H1 (cell line): ENCODE data around the gene ANKRD36C. TPM values are rescaled to one million over a fixed set of nuclear protein-coding genes. Genes with fewer than 3 reads are reported as not detected.
"Not testable (repeated sequence)": the region's sequence is repeated elsewhere in the genome, so short reads cannot be mapped to it uniquely, and the experiment has no call there.

Experiments
- CTCF ChIA-PET: fragments of 300-600 bp; sonication (Branson Sonifier 250); formaldehyde crosslinking; loops from one replicate; lab custom pipeline; 2021; ENCODE audit not compliant: partially characterized antibody; lab: Charles Lee
- POLR2A ChIA-PET: fragments of 300-600 bp; sonication (Branson Sonifier 250); formaldehyde crosslinking; loops from one replicate; lab custom pipeline; 2021; ENCODE audit warnings: inconsistent platforms; ENCODE audit not compliant: partially characterized antibody; lab: Charles Lee
- DNase-seq, 2 experiments: peaks; one replicate each; pipeline versions ENCODE4 v3.0.0 to v3.0.0-alpha.2; 2010 to 2022; ENCODE audit warnings: low spot score in 2 of 2, low read depth in 1 of 2, mixed read lengths in 1 of 2
- FAIRE-seq: peaks from 2 replicates; lab custom pipeline; 2011; peaks lifted over from hg19 to GRCh38; lab: Jason Lieb, UNC
- H2AFZ ChIP-seq: 2 replicates; pipeline ENCODE4 v1.8.1; 2012; ENCODE audit warnings: low read length, inconsistent platforms
- H2AK5ac ChIP-seq: 2 replicates; pipeline ENCODE4 v1.6.1; 2013; ENCODE audit warnings: low read depth, low read length
- H2BK120ac ChIP-seq: replicated peaks from 2 replicates; pipeline ENCODE3; 2013; ENCODE audit warnings: low read depth, low read length, inconsistent platforms
- H2BK12ac ChIP-seq: 2 replicates; pipeline ENCODE4 v1.6.1; 2013; ENCODE audit warnings: low read depth, low read length
- H2BK15ac ChIP-seq: 2 replicates; pipeline ENCODE4 v1.6.1; 2013; ENCODE audit warnings: low read length
- H2BK20ac ChIP-seq: 2 replicates; pipeline ENCODE4 v1.6.1; 2013; ENCODE audit warnings: low read length
- H2BK5ac ChIP-seq: 2 replicates; pipeline ENCODE4 v1.6.1; 2013; ENCODE audit warnings: low read depth, low read length
- H3K14ac ChIP-seq: 2 replicates; pipeline ENCODE4 v1.6.1; 2013; ENCODE audit warnings: inconsistent platforms; ENCODE audit not compliant: insufficient read length
- H3K18ac ChIP-seq: 2 replicates; pipeline ENCODE4 v1.6.1; 2013; ENCODE audit warnings: low read length; ENCODE audit errors: extremely low read depth
- H3K23ac ChIP-seq: 2 replicates; pipeline ENCODE4 v1.6.1; 2013; ENCODE audit warnings: inconsistent platforms; ENCODE audit not compliant: insufficient read length
- H3K23me2 ChIP-seq: 2 replicates; pipeline ENCODE4 v1.6.1; 2013; ENCODE audit warnings: low read depth, low read length
- H3K27ac ChIP-seq: 2 replicates; pipeline ENCODE4 v1.6.1; 2011; ENCODE audit warnings: low read depth, low read length, inconsistent platforms
- H3K27me3 ChIP-seq, 4 experiments: replicated peaks in 1 of 4; 1 replicate in 1 of 4; 2 replicates in 3 of 4; pipeline versions ENCODE4 v1.6.1 to v1.8.1; 2011 to 2013; ENCODE audit warnings: low read length in 3 of 4, mild to moderate bottlenecking in 3 of 4, inconsistent platforms in 2 of 4, mixed read lengths in 2 of 4, moderate library complexity in 1 of 4; ENCODE audit not compliant: control insufficient read depth in 3 of 4, insufficient read depth in 3 of 4; ENCODE audit errors: extremely low read depth in 1 of 4
- H3K36me3 ChIP-seq, 4 experiments: 2 replicates each; pipeline versions ENCODE4 v1.6.1 to v1.8.1; 2011 to 2013; ENCODE audit warnings: mild to moderate bottlenecking in 4 of 4, low read length in 3 of 4, moderate library complexity in 2 of 4, control low read depth in 1 of 4, inconsistent platforms in 1 of 4; ENCODE audit not compliant: insufficient read depth in 4 of 4, control insufficient read depth in 2 of 4
- H3K4ac ChIP-seq: replicated peaks from 2 replicates; pipeline ENCODE3; 2013; ENCODE audit warnings: low read length, low read depth, mixed read lengths, inconsistent platforms; ENCODE audit not compliant: insufficient read length
- H3K4me1 ChIP-seq, 4 experiments: replicated peaks in 1 of 4; 1 replicate in 1 of 4; 2 replicates in 3 of 4; pipeline versions ENCODE4 v1.6.1 to v1.8.1; 2011 to 2013; ENCODE audit warnings: low read length in 3 of 4, inconsistent platforms in 2 of 4, mixed read lengths in 1 of 4; ENCODE audit not compliant: insufficient read depth in 4 of 4, control insufficient read depth in 3 of 4
- H3K4me2 ChIP-seq, 2 experiments: 2 replicates each; pipeline versions ENCODE4 v1.6.1 to v1.8.1; 2011 to 2013; ENCODE audit warnings: low read depth in 2 of 2, low read length in 2 of 2, control low read depth in 1 of 2, inconsistent platforms in 1 of 2, mild to moderate bottlenecking in 1 of 2; ENCODE audit not compliant: insufficient read depth in 1 of 2
- H3K4me3 ChIP-seq, 4 experiments: fragments of 200-600, 300-600 bp in 1 of 4; sonication (generic), shearing (Covaris generic), sonication (Bioruptor Twin) in 1 of 4; 2 replicates each; pipeline versions ENCODE4 v1.5.1 to v1.8.1; 2011 to 2016; ENCODE audit warnings: low read length in 4 of 4, low read depth in 3 of 4, control low read depth in 2 of 4, inconsistent platforms in 2 of 4, mild to moderate bottlenecking in 2 of 4, mixed read lengths in 1 of 4, moderate library complexity in 1 of 4; ENCODE audit not compliant: insufficient read depth in 2 of 4; ENCODE audit errors: extremely low read depth in 1 of 4
- H3K56ac ChIP-seq: replicated peaks from 2 replicates; pipeline ENCODE3; 2013; ENCODE audit warnings: low read depth, mild to moderate bottlenecking, mixed read lengths, low read length, inconsistent platforms; ENCODE audit not compliant: insufficient read length
- H3K79me1 ChIP-seq: 2 replicates; pipeline ENCODE4 v1.6.1; 2013; ENCODE audit warnings: low read depth, low read length, control low read depth
- H3K79me2 ChIP-seq, 2 experiments: 2 replicates each; pipeline versions ENCODE4 v1.6.1 to v1.8.1; 2012 to 2013; ENCODE audit warnings: low read length in 2 of 2, mild to moderate bottlenecking in 2 of 2, inconsistent platforms in 1 of 2; ENCODE audit not compliant: insufficient read depth in 2 of 2, control insufficient read depth in 1 of 2
- H3K9ac ChIP-seq, 4 experiments: replicated peaks in 1 of 4; 1 replicate in 1 of 4; 2 replicates in 3 of 4; pipeline versions ENCODE4 v1.6.1 to v1.8.1; 2011 to 2013; ENCODE audit warnings: low read depth in 3 of 4, low read length in 3 of 4, control low read depth in 2 of 4, mild to moderate bottlenecking in 2 of 4, moderate library complexity in 2 of 4, inconsistent platforms in 1 of 4; ENCODE audit errors: extremely low read depth in 1 of 4
- H3K9me3 ChIP-seq, 2 experiments: 2 replicates each; pipeline versions ENCODE4 v1.6.1 to v1.8.1; 2012 to 2013; ENCODE audit warnings: mild to moderate bottlenecking in 2 of 2, moderate library complexity in 2 of 2, control low read depth in 1 of 2, inconsistent platforms in 1 of 2, low read depth in 1 of 2, low read length in 1 of 2, mixed read lengths in 1 of 2; ENCODE audit not compliant: insufficient read depth in 2 of 2
- H4K20me1 ChIP-seq, 2 experiments: replicated peaks in 1 of 2; 2 replicates each; pipeline versions ENCODE3 to v1.8.1; 2011 to 2013; ENCODE audit warnings: inconsistent platforms in 2 of 2, low read length in 2 of 2, mild to moderate bottlenecking in 1 of 2; ENCODE audit not compliant: insufficient read depth in 2 of 2, control insufficient read depth in 1 of 2
- H4K5ac ChIP-seq: 2 replicates; pipeline ENCODE4 v1.6.1; 2013; ENCODE audit warnings: low read length, low read depth, mixed read lengths, inconsistent platforms; ENCODE audit not compliant: insufficient read length
- H4K8ac ChIP-seq: 2 replicates; pipeline ENCODE4 v1.8.0; 2013; ENCODE audit warnings: mild to moderate bottlenecking, moderate library complexity, low read length, inconsistent platforms; ENCODE audit not compliant: insufficient read depth; ENCODE audit errors: extremely low read depth
- H4K91ac ChIP-seq: replicated peaks from 2 replicates; pipeline ENCODE3; 2013; ENCODE audit warnings: low read length, mixed read lengths, inconsistent platforms; ENCODE audit not compliant: insufficient read length
- WGBS, 2 experiments: shearing (Covaris generic) in 1 of 2; methylation state at CpG; one replicate each; pipeline versions ENCODE4 v1.1.6 to v1.1.7; 2013 to 2015; ENCODE audit warnings: low lambda C conversion rate in 2 of 2, mixed read lengths in 2 of 2, inconsistent platforms in 1 of 2, low coverage in 1 of 2, missing lambda C conversion rate in 1 of 2; ENCODE audit not compliant: insufficient replicate concordance in 2 of 2, insufficient coverage in 1 of 2, insufficient read length in 1 of 2; ENCODE audit errors: extremely low coverage in 1 of 2, missing lambda C conversion rate in 1 of 2; 5-methylcytosine and 5-hydroxymethylcytosine counted together
- polyA plus RNA-seq, 7 experiments: library from polyadenylated mRNA; depleted of rRNA in 3 of 7; stranded (reverse) in 5 of 7; unstranded in 2 of 7; fragments of >200 nt in 5 of 7; fragments of 200-250 nt in 2 of 7; gene quantifications; 1 replicate in 5 of 7; 2 replicates in 1 of 7; 4 replicates in 1 of 7; pipeline versions ENCODE4 v1.2.1 to v1.2.3, GENCODE V29; 2011 to 2013; ENCODE audit warnings: missing spikeins in 2 of 7, mixed read lengths in 2 of 7
- total RNA-seq: library from RNA; stranded (reverse); fragmentation: NEBNext Ultra II Directional; extraction: Animal tissue kit (Norgen Biotek cat#: 25700); gene quantifications from 2 replicates; pipeline ENCODE4 v1.2.1, GENCODE V29; 2021

The ANKRD36C gene
- total and polyA plus RNA-seq, 2 of the 8 experiments (the other 6 are each of a cell fraction or from before 2014, with no cell fraction given), result 1.1 to 7.3 TPM

- POLR2A ChIA-PET, H3K79me2 ChIP-seq, H3K36me3 ChIP-seq, H3K14ac ChIP-seq, H4K20me1 ChIP-seq, FAIRE-seq, H2BK5ac ChIP-seq, H4K5ac ChIP-seq, H2AK5ac ChIP-seq, DNase-seq, H3K4me3 ChIP-seq, H3K9me3 ChIP-seq, H4K91ac ChIP-seq, H4K8ac ChIP-seq, H3K27ac ChIP-seq, H2AFZ ChIP-seq, H3K27me3 ChIP-seq, H2BK120ac ChIP-seq, CTCF ChIA-PET, H3K4me2 ChIP-seq, H3K9ac ChIP-seq, H3K79me1 ChIP-seq, H2BK12ac ChIP-seq, H3K4ac ChIP-seq, H3K23ac ChIP-seq, H3K18ac ChIP-seq, H2BK20ac ChIP-seq, H3K56ac ChIP-seq, H3K4me1 ChIP-seq, H2BK15ac ChIP-seq, H3K23me2 ChIP-seq: not testable (repeated sequence)
- no CpG with 5 or more reads among the region's 34 CpGs for WGBS, 2 experiments
Observed at GRCh38 chr2:95789385-95789784, 202.2 kb downstream of the ANKRD36C start.

DNA sequence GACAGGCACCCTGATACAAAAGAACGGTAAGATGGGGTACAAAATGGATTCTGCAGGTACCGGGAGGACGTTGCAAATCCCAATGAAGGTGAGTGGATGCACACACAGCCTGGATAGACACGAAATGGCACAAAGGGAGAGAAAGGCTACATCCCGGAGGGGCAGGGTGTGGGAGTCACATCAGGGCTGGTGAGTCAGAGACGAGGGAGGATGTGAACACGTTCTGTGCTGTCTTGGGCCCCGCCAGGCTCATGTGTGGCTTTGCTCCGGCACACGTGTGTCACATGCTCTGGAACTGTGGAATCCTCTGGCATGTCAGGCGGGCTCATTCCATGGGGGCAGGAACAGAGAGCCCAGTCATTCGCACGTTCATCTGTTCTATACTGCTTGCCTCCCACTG, 203.0 kb downstream of the ANKRD36C start:
- H3K4me3 ChIP-seq, H3K4me1 ChIP-seq, H2BK120ac ChIP-seq, H2BK20ac ChIP-seq, DNase-seq, H3K14ac ChIP-seq, H3K9me3 ChIP-seq, H3K23me2 ChIP-seq, POLR2A ChIA-PET, H2AK5ac ChIP-seq, H3K27me3 ChIP-seq, H3K23ac ChIP-seq, H4K20me1 ChIP-seq, H4K5ac ChIP-seq, H3K56ac ChIP-seq, H3K79me2 ChIP-seq, H3K36me3 ChIP-seq, H3K9ac ChIP-seq, CTCF ChIA-PET, H4K91ac ChIP-seq, H2BK12ac ChIP-seq, H2AFZ ChIP-seq, H2BK5ac ChIP-seq, FAIRE-seq, H3K4ac ChIP-seq, H4K8ac ChIP-seq, H3K4me2 ChIP-seq, H3K27ac ChIP-seq, H3K79me1 ChIP-seq, H2BK15ac ChIP-seq, H3K18ac ChIP-seq: not testable (repeated sequence)
- WGBS, 2 experiments, result no CpG with 5 or more reads among the region's 13 CpGs
